T-helper 9 cell (primary cell): Measurements from ENCODE around the gene KSR1.

Experiments used
- DNase-seq: peaks from one replicate; pipeline ENCODE4 v3.0.0-alpha.2; 2020

The KSR1 gene

GRCh38 chr17:27597783-27598320, 141.6 kb downstream of the KSR1 start:
- no peak for DNase-seq

GRCh38 chr17:27598337-27599050, 142.2 kb downstream of the KSR1 start:
- DNase-seq, result no peak

GRCh38 chr17:27600471-27600870, 144.2 kb downstream of the KSR1 start:
- DNase-seq, result no peak

GRCh38 chr17:27601069-27601974, 145.1 kb downstream of the KSR1 start:
- DNase-seq, result peak; percentile 85

DNA sequence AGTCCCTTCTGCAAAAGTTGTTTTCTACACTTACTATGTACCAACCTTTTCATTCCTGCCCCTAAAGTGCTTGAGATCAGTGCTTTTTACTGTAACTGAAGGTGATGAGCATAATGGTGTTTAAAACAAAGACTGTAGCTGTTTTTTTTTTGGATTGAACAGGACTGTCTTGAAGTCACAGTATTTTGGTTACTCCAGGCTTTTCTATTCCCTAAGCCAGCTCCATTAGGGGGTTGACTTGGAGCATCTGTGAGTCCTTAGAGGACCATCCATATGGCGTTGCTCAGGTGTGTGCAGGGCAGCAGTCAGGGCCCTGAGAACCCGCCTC, 145.7 kb downstream of the KSR1 start:
- DNase-seq, result no peak

GRCh38 chr17:27602721-27603420, 146.6 kb downstream of the KSR1 start:
- peak; percentile 73 for DNase-seq

GRCh38 chr17:27603421-27603770, 147.1 kb downstream of the KSR1 start:
- DNase-seq, result no peak

- DNase-seq, result no peak
These were observed 147.9 kb downstream of the KSR1 start for GRCh38 chr17:27603880-27604794.

GRCh38 chr17:27605409-27605808, 149.2 kb downstream of the KSR1 start:
- DNase-seq, result no peak

DNA sequence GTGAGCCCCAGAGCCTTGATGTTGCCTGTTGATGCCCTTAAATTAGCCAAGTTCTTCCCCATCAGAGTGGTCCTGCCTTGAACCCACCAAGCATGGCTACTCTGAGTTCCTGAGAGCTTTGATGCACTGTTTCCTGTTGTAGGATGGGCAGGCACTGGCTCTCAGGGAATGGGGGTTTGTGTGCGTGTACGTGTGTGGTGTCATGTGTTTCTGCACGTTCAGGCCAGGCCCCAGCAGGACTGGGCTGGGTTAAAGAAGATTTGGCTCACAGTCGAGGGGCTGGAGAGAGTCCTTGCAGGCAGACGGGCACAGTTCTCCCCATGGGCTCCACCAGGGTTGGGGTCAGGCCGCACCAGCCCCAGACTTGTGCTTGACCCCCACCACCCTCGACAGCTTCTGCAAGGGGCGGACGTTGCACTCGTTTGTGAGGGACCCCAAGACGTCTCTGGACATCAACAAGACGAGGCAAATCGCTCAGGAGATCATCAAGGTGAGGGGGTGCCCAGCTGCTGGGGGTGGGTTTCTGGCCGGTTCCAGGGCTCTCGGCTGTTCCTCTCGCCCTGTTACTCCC, 151.4 kb downstream of the KSR1 start:
- no peak for DNase-seq

DNA sequence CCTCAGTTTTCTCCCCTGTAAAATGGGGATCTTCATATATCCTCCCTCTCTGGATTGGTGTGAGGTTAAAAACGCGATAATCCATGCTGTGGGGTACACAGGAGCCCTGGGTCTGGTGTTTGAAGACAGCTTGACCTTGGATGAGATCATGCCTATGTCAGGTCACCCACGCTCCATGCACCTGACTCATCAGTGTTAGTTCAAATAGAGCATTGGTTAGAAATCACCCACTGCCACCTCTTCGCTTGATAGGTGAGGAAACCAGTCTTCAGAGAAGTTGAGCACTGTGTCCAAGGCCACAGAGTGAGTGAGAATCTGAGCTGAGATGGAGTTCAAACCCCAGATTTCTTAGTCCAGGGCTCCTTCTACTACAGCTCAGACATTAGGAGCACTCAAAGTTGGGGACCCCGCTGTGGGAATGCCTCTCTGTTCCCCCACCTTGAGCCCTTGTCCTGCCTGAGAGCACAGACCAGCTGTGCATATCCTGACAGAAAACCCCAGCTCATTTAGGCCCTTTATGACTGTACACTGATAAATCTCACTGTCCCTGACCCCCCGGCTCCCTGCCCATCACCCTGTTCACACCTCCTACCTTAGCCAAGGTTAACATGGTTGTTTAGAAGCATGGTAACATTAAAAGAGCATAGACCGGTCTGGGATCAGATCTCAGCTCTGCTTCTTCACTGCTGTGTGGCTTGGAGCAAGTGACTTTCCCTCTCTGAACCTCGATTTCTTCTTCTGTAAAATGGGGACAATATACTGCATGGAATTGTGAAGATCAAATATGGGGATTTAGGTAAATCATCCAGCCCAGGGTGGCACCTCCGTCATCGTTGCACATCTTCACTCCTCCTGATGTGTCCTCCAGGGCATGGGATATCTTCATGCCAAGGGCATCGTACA, 152.3 kb downstream of the KSR1 start:
- DNase-seq, result no peak

DNA sequence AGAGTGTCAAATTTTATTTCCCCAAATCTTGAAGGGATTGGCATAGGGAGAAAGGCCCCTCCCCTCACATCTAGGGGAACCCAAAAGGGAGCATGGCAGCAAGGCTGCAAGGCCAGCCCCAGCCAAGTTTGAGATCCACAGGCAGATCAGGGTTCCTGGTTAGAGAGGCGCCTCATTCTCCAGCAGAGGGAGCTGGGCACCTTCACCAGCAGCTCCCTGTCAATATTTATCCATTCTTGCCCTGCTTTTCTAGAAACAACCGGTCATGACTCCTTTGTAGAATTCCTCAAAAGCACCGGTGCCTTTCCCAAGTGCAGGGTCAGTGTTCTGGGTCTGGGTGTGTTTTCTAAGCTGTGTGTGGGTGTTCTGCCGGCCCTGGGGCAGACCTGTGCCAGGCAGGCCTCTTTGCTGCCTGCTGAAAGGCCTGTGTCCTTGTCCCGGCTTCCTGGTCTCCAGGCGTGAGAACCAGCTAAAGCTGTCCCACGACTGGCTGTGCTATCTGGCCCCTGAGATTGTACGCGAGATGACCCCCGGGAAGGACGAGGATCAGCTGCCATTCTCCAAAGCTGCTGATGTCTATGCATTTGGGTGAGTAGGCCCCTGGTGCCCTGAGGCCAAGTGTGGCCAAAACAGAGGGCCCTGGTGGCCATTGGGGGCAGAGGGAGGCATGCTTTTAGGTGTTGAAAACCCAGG, 153.5 kb downstream of the KSR1 start:
- no peak for DNase-seq

- DNase-seq, result no peak
These were observed 154.0 kb downstream of the KSR1 start for GRCh38 chr17:27610304-27610677.

DNA sequence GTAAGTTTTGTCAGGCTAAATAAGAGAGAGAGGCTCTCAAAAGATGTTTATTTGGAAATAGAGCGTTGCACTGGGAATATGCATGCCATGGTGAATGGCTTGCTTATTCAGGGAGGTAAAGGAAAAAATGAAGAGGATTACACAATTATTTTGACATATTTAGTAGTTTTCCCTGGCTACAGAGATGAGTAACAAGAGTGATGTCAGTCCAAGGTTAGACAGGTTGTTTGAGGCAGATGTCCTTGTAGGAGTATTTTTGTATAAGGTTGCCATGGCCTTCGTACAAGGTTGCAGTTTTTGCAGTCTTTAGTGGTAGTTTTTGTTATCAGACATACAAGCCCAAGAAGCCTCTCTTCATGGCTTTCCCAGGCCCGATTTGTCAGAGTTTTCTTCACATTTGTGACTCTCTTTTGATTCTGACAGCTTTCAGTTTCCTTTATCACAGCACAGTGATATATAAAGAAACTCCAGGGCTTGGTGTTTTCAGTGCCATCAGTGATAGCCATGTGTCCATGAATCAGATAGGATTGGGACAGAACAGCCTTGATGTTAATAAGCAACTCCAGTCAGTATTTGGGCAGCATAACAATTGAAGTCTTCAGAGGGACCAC, 156.0 kb downstream of the KSR1 start:
- DNase-seq, result no peak

- no peak for DNase-seq
These were observed 157.2 kb downstream of the KSR1 start for GRCh38 chr17:27613433-27613832.

DNA sequence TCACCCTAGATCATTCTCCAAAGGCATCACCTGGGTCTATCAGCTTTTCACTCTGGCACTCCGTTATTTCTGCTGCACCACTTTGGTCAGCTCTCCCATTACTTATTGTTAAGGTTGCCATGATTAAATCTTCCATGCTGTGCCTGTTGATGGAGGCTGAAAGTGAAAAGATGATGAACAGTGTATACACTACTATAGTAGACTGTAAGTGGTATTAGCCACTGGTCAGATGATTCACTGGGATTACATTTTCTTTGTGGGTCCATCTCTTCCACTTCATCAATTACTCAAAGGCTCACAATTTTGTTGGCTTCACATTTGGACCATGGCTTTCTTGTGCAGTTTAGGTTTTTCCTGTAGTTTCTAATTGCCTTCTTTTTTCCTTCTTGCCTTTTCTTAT, 158.9 kb downstream of the KSR1 start:
- DNase-seq, result no peak

DNA sequence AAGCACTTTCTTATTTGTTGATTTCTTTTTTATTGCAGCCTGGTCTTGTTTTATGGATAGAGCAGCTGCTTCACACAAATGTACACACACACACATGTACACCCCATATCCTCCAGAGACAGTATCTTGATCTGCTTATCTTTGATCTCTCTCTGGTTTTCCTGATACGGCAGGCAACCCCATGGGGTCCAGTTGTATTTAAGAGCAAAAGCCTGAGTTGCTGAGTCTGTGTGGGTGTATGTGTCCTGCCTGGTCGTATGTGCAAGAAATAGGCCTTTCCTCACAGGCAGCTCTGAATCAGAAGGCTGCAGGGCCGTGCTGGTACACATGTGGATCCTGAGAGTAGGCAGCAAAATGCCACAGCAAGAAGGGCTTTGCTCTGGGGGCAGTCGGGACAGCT, 160.2 kb downstream of the KSR1 start:
- no peak for DNase-seq

GRCh38 chr17:27618417-27618816, 162.2 kb downstream of the KSR1 start:
- DNase-seq, result no peak

- no peak for DNase-seq
These were observed 164.5 kb downstream of the KSR1 start for GRCh38 chr17:27620721-27621120.

- no peak for DNase-seq
These were observed 165.3 kb downstream of the KSR1 start for GRCh38 chr17:27621536-27621935.
